ENCODE data around the gene NOSIP.
A peak's percentile ranks its signal among the peaks of the same experiment; 100 is the strongest.

Gene NOSIP

GRCh38 chr19:49506575-49507105 lies 73.7 kb downstream of the NOSIP start:
- peak; percentile 86 for DNase-seq (ENCODE audit: low spot score)
